22Rv1 (cell line): ENCODE data around the gene CLNS1A.
A peak's percentile ranks its signal among the peaks of the same experiment; 100 is the strongest.

Experiments used
- H3K27ac ChIP-seq: fragments of 450-650 bp; 2 replicates; pipeline ENCODE4 v1.5.1; 2017
- CTCF ChIP-seq: fragments of 450-650 bp; IDR thresholded peaks from 2 replicates; pipeline ENCODE4 v1.5.1; 2017; ENCODE audit warnings: mild to moderate bottlenecking
- ZFX ChIP-seq: fragments of 450-650 bp; IDR thresholded peaks from 2 replicates; pipeline ENCODE4 v1.6.1; 2017; ENCODE audit warnings: antibody characterized with exemption, borderline replicate concordance

CLNS1A gene

GRCh38 chr11:77637345-77638165, at the start of gene CLNS1A:
Gene CLNS1A (minus strand): TSS chr11:77637794. CDS start chr11:77637714, 80 bp downstream.
- H3K27ac ChIP-seq = peak within 1 kb of the TSS; percentile 73
- TF ChIP-seq CTCF (no peak), ZFX (no peak)

GRCh38 chr11:77687088-77687487, 49.5 kb upstream of the CLNS1A start:
- H3K27ac ChIP-seq = no peak overlapping the region
- TF ChIP-seq CTCF = no peak
- TF ChIP-seq ZFX = no peak

- TF ChIP-seq ZFX (no peak), CTCF (no peak)
- H3K27ac ChIP-seq = no peak overlapping the region
Observed at GRCh38 chr11:77677138-77677537, 39.5 kb upstream of the CLNS1A start.

GRCh38 chr11:77672264-77672663, 34.7 kb upstream of the CLNS1A start:
- H3K27ac ChIP-seq = no peak overlapping the region
- no peak for TF ChIP-seq ZFX
- TF ChIP-seq CTCF = no peak

GRCh38 chr11:77669848-77670511, 32.4 kb upstream of the CLNS1A start:
- peak overlapping the region; percentile 43; the same call in 1 of the 2 replicates for H3K27ac ChIP-seq
- no peak for TF ChIP-seq ZFX
- TF ChIP-seq CTCF = no peak

- TF ChIP-seq CTCF = no peak
- no peak for TF ChIP-seq ZFX
Observed at GRCh38 chr11:77668760-77669159, 31.2 kb upstream of the CLNS1A start.

GRCh38 chr11:77665240-77665965, 27.8 kb upstream of the CLNS1A start:
- no peak overlapping the region for H3K27ac ChIP-seq
- no peak for TF ChIP-seq ZFX
- no peak for TF ChIP-seq CTCF

More at GRCh38 chr11:77668760-77669159, 31.2 kb upstream of the CLNS1A start:
- H3K27ac ChIP-seq = no peak overlapping the region
